GM12873 (cell line): Measurements from ENCODE around the gene PLEKHO2.

Source experiments
- CTCF ChIP-seq: IDR thresholded peaks from 2 replicates; pipeline ENCODE4 v1.5.1; 2012; ENCODE audit warnings: low read depth, mild to moderate bottlenecking, moderate library complexity, low read length, control low read depth; ENCODE audit not compliant: insufficient read depth; ENCODE audit errors: missing control alignments

The PLEKHO2 gene

DNA sequence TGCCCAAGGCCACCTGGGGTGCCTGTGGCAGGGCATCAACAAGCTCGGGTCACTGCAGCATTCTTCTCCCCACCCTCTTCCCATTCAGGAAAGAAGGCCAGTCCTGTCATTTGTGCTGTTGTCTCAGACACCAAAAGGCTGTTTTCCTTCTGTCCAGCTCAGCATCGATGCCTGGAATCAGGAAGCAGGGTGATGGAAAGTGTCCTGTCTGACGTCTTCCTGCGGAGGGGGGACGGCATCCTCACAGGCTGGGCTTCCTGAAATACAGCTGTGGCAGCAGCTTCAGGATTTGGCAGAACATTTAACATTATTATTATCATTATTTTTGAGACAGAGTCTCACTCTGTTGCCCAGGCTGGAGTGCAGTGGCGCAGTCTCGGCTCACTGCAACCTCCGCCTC, 37.0 kb downstream of the PLEKHO2 start:
- no peak for TF ChIP-seq CTCF

DNA sequence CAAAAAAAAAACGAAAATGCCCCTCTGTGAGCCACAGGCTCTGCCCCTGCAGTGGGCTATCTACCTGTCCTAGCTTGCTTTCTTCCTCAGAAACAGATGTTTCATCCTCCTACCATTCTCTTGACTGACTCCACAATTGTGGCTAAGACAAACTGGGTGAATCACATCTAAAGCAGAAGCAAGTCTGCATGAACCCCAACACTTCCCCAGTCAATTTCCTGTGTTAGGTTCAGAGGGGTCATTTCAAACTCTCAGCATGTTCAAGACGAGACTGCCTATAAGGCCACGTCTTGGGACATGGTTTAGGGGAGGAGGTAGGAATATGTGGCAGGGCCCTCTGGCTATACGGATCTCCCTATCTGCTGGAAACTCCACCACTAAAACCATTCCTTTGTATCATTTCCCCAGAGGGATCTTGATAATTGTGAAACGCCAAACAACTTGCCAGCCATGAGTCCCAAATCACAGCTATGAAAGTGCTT, 41.4 kb downstream of the PLEKHO2 start:
- no peak for TF ChIP-seq CTCF

DNA sequence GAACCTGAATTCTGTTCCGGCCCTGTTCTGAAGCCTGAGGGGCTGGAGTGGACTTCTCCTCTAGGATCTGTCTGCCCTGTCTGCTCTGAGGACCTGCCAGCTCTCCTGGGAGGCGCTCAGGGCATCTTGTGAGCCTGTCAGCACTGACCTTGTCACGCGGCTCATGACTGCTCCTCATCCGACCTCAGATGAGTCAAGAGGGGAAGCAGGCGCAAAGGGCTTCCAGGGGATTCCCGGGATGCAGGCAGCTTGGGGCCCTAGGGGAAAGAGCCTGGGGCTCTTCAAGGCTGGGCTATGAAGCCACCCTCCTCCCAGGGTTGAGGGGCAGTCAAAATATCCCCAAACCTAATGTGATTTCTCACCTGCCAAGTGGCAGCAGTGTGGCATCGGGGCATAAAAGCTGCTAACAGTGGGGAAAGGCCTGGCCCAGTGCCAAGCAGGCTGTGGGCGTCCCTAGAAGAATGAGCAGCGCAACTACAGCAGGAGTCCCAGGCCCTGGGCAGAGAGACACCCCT, 42.3 kb downstream of the PLEKHO2 start:
- TF ChIP-seq CTCF = no peak

- no peak for TF ChIP-seq CTCF
These were observed 43.0 kb downstream of the PLEKHO2 start for GRCh38 chr15:64884679-64885078.

- TF ChIP-seq CTCF = no peak
These were observed 46.6 kb downstream of the PLEKHO2 start for GRCh38 chr15:64888336-64888735.

DNA sequence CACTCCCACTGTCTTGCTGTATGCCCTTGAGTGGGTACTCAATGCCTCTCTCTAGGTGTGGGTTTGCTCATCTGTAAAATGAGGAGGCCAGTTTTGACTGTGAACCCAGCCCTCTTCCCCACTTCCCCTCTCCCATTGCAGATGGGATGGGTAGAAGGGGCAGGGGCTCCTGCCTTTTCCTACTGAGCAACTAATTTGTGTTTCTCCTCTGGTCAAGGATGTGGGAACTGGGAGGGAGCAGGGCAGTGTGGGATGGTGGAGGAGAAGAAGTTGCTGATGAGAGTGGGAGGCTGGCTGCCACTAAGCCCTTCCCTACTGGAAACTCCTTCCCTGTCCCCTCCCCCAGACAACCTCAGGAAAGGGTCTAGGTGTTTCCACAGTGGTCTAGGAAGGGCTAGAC, 49.8 kb downstream of the PLEKHO2 start:
- TF ChIP-seq CTCF = no peak

DNA sequence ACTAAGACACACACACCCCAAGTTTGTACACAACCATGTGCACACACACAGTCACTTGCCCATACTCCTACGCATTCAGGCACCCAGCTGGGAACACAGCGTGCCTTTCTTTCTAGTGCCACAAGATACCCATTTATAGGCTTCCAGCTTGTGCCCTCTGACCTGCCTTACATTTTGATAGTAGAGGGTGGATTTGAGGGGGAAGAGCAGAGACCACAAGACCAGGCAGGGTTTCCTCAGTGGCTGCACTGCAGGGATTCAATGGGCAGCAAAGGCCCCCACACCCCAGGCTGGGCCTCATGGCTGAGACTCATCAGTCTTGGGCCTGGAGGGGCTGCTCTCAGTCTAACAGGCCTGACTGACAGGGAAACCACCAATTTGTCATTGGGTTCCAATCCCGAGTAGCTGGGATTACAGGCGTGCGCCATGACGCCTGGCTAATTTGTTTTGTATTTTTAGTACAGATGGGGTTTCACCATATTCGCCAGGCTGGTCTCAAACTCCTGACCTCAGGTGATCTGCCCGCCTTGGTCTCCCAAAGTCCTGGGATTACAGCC, 51.2 kb downstream of the PLEKHO2 start:
- no peak for TF ChIP-seq CTCF
